ENCODE measurements around the gene OR52B4.
"Not testable (repeated sequence)": the region's sequence is repeated elsewhere in the genome, so short reads cannot be mapped to it uniquely, and the experiment has no call there.

The OR52B4 gene

GRCh38 chr11:4368286-4368685, at the start of gene OR52B4:
Gene OR52B4 (minus strand): TSS chr11:4368386. CDS start chr11:4368295, 91 bp downstream.
- DNase-seq (ENCODE audit: low spot score): no peak

DNA sequence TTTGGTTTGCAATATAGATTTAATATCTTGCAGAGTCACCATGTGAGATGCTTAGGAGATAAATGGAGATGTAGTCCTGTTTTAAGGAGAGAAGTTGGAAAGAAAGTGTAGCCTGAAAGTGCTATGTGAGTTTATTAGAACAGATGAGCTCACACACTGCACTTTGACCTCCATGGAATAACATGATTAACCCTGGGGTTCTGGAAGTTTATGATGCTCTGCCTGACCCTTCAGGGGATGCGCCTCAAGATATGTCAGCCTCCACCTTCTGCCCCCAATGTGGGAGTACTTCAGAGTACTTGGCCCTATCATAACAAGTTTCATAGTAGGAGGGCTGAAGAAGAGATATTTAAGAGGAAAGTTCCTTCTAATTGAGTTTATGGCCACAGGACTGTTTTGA, 48.6 kb upstream of the OR52B4 start:
- DNase-seq (ENCODE audit: low spot score): no peak

- no peak for DNase-seq (ENCODE audit: low spot score)
Measured at GRCh38 chr11:4416306-4416705, 48.1 kb upstream of the OR52B4 start.

DNA sequence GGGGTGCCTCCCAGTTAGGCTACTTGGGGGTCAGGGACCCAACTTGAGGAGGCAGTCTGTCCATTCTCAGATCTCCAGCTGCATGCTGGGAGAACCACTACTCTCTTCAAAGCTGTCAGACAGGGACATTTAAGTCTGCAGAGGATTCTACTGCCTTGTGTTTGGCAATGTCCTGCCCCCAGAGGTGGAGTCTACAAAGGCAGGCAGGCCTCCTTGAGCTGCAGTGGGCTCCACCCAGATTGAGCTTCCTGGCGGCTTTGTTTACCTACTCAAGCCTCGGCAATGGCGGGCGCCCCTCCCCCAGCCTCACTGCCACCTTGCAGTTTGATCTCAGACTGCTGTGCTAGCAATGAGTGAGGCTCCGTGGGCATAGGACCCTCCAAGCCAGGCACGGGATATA, 38.0 kb upstream of the OR52B4 start:
- not testable (repeated sequence) for DNase-seq (ENCODE audit: low spot score)

- no peak for DNase-seq (ENCODE audit: low spot score)
Measured at GRCh38 chr11:4393858-4394223, 25.7 kb upstream of the OR52B4 start.

- DNase-seq (ENCODE audit: low spot score): peak; percentile 79
Measured at GRCh38 chr11:4393209-4393857, 25.1 kb upstream of the OR52B4 start, which contains the start of gene TRIM21. Gene TRIM21 (minus strand): TSS chr11:4393702. CDS start chr11:4390409, 3,293 bp downstream.

DNA sequence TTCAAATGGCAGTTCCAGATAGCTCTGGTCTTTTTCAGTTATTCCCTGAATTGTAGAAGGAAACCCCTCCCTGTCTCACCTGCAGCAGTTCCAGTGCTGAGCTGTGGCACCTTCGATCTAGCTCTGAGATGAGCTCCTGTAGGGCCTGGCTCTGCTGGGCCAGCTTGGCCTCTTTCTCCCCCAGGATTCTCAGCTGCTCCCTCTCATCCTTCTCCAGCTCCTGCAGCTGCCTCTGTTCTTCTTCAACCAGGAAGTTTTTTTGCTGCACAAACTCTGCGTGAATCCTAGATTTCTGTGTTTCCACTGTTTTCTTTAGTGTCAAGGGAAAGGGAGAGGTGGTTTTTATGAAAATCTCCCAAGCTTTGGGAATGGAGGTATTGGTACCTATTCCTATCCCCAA, 20.0 kb upstream of the OR52B4 start:
- no peak for DNase-seq (ENCODE audit: low spot score)

DNA sequence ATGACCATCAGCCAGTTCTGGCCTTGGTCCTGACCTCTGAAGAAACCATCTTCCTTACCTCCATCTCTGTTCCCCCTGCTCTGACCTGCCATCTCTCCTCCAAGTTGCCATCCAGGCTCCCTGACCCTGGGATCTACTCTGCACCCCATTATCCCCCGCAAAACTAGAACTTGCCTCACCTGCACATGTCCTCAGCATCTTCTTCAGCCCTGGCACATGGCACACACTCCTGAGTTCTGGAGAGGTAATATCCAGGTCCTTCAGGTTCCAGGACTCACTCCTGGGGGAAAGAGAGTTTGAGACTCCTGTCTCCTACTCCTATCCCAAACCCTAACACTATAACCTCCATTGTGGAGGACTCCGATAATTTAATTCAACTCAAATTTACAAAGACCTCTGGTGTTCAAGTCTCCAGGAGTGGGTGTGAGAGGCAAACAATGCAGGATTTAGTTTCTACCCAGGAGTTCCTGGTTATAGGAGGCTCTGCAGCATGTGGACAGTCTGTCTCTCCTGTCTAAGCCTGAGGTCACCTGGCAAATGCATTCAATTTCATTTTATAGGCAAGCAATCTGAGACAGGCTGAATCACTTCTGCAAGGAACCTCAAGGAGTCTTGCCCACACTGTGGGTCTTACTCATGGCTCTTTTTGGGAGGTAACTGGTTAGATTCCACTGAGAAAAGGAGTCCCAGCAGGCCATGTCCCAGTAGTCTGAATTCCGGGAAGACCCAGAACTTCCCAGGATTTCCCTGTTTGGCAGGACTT, 18.0 kb upstream of the OR52B4 start:
- no peak for DNase-seq (ENCODE audit: low spot score)

DNA sequence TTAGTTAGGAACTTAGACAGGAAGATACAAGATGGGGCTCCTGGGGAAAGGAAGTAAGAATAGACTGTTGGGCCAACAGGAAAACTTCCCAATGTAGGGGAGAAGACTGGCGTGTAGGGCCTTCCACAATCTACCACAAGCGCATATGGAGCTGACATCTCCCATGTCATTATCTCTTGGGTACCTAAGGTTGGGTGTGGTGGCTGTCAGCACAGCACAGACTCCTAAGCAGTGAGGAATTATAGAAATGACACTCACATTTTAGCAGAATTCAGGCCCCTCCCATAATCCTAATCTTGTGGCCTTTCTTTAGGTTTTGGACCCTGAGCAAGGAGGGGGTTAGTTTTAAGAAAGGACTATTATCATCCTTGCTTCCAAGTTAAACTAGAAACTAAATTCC, 13.7 kb upstream of the OR52B4 start:
- no peak for DNase-seq (ENCODE audit: low spot score)

- DNase-seq (ENCODE audit: low spot score): no peak
Measured at GRCh38 chr11:4375431-4376140, 7.4 kb upstream of the OR52B4 start.

DNA sequence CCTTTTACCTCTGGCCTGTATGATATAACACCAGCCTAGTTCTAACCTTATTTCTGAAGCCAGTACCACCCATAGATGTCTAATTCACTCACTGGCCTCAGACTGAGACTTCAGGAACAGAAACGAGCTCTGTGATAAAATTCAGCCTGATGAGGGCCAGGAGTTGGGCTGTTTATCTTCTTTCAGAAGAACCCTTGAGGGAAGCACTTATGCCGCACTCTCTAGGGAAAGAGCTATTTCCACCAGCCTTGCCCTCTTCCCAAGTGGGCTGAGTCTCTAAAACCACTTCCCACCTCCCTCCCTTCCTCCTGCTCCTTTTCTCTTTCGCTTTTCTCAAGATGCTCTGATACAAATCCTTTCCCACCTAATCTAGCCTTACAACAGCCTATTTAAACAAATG, 2.0 kb upstream of the OR52B4 start:
- no peak for DNase-seq (ENCODE audit: low spot score)

DNA sequence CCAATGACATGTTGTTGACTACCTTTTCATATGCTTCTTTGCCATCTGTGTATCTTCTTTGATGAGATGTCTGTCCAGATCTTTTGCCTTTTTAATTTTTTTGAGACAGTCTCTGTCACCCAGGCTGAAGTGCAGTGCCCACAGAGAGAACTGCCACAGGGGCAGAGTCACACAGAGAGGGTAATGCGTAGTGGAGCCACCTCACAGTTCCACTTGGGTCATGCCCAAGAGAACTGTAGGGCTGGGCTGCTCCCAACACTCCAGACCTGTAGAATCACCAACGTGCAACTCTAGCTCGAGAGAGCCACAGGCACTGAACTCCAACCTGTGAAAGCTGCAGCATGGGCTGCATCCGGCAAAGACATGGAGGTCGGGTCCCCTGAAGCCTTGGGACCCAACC, 20.0 kb downstream of the OR52B4 start:
- not testable (repeated sequence) for DNase-seq (ENCODE audit: low spot score)

DNA sequence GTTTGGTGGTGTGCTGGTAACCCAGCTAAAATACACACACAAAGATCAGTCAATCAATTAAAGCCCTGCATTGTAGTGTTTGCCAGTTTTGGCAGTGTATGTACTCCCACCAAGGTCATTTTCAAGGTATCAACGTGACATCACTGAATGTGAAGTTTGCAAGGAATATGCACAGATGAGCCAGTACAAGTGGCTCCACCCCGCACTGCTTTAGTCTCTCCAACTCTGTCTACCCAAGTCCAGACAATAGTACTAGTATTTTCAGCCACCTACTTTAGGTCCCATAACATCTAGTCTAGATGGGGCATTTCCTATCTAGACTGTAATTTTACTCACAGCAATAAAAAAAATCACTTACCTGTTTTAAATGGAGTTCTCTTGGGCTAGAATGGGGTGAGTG, 22.8 kb downstream of the OR52B4 start:
- DNase-seq (ENCODE audit: low spot score): not testable (repeated sequence)

DNA sequence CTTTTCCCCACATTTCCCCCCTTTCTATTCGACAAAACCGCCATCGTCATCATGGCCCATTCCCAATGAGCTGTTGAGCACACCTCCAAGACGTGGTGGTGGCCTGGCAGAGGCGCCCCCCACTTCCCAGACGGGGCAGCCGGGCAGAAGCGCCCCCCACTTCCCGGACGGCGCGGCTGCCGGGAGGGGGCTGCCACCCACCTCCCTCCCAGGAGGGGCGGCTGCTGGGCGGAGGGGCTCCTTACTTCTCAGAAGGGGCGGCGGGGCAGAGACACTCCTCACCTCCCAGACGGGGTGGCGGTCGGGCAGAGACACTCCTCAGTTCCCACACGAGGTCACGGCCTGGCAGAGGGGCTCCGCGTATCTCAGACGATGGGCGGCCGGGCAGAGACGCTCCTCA, 33.8 kb downstream of the OR52B4 start:
- DNase-seq (ENCODE audit: low spot score): not testable (repeated sequence)
